ENCODE data around the gene ARID3A.

ARID3A gene

DNA sequence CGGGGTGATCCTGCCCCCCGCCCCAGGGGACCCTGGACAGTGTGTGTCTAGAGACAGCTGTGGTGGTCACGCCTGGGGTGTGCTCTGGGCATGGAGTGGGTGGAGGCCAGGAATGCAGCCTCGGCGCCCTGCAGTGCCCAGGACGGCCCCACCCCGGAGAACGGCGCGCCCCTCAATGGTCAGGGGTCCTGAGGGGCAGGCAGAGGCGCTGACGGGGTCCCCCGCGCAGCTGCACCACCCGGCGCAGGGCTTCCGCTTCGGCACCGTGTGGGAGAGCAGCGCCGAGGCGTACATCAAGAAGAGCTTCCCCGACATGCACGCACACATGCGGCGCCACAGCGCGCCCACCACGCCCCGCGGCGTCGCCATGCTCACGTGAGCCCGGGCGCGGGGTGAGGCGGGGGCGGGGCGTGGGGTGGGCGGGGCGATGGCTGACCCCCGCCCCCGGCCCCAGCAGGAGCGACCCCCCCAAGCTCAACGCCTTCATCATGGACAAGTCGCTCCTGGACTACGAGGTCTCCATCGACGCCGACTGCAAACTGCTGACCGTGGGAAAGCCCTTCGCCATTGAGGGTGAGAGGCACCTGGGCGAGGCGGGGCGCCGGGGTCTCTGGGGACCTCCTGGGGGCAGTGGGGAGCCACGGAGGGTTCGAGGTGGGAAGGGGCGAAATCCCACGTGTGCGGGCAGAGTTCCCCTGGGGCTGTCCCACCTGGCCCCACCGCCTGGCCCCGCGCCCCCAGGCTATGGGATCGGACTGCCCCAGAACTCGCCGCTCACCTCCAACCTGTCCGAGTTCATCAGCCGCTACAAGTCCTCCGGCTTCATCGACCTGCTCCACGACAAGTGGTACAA, 81.8 kb downstream of the ARID3A start:
- no peak for DNase-seq

DNA sequence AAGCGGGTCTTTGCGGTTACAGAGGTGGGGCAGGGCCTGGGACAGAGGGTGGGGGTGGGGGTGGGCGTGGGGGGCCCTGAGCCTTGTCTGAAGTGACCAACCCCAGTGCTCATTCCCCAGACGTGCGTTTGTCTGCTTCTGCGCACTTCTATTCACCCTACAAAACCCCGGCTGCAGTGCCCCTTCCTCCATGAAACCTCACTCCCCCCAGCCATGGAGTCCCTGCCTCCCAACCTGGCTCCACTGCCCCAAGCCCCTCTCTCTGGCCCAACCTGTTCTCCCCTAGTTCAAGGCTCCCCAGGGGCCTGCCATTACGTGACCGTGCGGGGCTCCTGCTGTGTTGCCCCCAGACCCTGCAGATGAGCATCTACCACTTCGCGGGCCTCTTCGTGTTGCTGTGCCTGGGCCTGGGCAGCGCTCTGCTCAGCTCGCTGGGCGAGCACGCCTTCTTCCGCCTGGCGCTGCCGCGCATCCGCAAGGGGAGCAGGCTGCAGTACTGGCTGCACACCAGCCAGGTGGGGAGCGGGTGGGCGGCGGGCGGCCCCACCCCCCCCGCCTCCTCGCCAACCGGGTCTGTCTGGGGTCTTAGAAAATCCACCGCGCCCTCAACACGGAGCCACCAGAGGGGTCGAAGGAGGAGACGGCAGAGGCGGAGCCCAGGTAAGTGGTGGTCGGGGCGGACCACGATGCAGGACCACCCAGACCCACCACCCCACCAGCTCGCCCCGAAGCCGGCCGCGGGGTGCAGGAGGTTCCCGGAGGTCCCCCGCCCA, 82.6 kb downstream of the ARID3A start:
- no peak for DNase-seq

DNA sequence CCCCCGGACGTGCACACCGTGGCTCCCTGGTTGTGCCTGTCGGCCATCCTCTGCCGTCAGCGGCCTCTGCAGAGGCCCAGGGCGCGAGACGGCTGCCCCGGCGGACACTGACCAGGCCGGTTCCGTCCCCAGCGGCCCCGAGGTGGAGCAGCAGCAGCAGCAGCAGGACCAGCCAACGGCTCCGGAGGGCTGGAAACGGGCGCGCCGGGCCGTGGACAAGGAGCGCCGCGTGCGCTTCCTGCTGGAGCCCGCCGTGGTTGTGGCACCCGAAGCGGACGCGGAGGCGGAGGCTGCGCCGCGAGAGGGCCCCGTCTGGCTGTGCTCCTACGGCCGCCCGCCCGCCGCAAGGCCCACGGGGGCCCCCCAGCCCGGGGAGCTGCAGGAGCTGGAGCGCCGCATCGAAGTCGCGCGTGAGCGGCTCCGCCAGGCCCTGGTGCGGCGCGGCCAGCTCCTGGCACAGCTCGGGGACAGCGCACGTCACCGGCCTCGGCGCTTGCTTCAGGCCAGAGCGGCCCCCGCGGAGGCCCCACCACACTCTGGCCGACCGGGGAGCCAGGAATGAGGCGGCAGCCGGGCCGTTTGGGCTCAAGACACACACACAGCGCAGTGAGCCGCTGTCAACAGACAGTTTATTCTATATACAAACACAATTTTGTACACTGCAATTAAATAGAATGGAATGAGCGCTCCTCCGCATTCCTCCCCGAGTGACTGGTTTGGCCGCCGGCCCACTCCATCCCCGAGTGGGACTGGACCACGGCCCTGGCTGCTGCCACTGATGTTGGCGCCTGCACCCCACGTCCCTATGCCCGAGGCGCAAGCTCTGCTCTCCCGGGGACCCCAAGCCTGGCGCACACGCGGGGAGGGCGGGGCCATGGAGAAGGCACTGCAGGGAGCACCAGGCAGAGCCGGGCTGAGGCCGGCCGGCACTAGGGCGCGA, 83.5 kb downstream of the ARID3A start:
- no peak for DNase-seq

DNA sequence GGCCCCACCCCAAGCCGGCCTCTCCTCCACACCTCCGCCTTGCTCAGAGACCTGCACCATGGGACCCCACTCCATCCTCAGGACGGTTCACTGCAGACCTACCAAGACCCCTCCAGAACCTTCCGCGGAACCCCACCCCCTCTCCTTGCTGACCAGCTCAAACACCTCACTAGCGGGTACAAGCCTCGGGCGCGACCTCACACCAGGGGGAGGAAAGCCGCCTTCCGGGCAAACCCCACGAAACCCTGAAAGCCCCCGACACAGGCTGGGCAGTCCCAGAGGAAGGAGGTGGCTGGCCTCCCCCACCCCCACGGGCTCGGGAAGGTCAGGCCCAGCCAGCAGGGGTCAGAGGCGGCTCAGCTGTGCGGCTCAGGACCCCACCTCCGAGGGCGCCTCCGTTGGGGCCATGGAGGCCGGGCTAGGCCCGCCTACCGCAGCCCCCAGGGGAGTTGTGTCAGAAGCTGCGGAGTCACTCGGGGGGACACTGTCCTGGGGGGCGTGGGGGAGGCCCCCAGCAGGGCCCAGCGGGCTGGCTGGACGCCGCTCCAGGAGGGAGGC, 84.2 kb downstream of the ARID3A start:
- DNase-seq, result no peak

DNA sequence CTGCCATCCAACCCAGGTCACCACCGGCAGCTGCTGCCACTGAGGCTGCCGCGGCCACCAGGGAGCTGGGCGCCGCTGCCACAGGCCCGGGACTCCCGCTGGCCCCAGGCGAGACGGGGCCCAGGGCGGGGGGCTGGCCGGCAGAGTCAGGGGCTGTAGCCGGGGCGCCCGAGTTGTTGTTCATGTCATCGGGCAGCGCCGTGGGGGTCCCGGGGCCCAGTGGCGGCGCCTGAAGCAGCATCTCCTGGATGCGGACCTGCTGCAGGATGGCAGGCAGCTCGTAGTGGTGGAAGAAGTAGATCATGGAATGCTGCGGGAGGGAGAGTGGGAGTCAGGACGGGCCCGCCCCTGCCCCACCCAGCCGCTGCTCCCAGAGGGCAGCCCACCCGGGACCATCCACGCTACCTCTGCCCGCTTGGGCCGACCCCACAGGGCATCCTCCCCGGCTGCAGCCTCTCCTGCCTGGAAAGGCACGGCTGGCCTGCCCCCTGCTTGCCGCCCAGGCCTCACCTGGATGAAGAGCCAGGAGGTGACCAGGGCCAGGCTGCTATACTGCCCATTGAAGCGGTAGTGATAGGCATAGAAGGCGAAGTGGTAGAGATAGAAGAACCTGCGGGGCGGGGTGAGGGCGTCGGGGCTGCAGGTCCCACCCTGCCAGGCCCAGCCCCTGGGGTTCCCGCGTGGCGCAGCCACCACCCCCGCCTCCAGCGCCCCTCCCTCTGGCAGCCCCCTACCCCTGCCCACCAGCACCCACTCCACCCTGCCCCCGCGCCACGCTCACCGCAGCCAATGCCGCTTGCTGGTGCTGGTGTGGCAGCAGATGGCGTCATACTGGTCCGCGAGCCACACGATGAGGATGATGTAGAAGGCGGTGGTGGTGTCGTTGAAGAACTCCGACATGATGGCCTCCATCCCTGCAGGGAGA, 85.0 kb downstream of the ARID3A start:
- no peak for DNase-seq

DNA sequence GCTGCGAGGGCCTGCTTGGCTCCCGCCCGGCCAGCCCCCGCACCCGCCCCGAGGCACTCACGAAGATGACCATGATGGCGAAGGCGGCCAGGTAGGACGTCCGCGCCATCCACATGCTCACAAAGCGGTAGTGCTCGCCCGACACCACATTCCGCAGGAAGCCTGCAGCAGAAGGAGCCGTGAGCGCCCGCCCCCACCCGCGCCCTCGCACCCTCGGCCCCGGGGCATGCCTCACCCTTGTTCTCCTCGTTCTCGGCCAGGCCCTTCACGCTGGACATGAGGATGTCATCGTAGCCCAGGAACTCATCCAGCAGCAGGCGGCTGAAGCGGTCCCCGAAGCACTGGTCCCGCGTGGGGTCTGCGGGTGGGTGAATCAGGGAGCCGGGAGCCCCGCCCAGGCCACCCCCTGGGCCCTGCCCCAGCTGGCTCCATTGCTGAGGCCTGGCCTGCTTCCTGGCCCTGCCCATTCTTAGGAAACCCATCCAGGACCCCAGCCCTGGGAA, 86.0 kb downstream of the ARID3A start:
- DNase-seq, result no peak

DNA sequence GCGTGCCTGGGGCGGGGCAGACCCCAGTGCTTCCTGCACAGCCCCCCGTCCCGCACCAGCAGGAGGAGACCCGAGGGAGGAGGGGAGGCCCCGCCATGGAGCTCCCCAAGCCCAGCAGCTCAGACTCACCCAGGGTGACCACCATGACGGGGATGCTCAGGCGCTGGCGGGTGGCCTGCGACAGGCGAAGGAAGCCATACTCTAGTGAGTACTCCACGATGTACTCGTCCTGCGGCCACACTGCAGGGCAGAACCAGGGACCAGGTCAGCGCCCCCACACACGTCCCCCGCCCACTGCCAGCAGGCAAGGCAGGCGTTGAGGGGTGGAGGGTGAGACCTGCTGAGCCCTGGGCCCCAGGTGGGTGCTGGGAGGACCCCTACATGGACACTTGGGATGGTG, 86.5 kb downstream of the ARID3A start:
- no peak for DNase-seq

DNA sequence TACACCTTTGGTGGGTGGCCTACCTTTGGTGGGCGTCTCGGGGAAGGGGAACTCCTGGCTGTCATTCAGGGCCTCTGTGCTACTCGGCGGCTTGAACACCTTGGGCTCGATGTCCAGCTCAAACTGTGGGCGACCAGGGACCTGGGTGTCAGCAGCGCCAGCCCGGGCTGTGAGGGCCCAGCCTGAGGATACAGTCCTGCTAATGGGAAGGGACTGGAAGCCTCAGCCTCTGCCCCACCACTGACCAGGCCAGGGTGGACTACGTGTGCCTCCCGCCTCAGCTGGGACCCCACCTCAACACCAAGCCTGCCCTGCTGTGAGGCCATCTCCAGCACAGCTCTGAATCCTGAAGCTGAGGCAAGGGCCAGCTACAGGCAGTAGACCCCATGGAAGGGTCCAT, 87.4 kb downstream of the ARID3A start:
- DNase-seq, result no peak

DNA sequence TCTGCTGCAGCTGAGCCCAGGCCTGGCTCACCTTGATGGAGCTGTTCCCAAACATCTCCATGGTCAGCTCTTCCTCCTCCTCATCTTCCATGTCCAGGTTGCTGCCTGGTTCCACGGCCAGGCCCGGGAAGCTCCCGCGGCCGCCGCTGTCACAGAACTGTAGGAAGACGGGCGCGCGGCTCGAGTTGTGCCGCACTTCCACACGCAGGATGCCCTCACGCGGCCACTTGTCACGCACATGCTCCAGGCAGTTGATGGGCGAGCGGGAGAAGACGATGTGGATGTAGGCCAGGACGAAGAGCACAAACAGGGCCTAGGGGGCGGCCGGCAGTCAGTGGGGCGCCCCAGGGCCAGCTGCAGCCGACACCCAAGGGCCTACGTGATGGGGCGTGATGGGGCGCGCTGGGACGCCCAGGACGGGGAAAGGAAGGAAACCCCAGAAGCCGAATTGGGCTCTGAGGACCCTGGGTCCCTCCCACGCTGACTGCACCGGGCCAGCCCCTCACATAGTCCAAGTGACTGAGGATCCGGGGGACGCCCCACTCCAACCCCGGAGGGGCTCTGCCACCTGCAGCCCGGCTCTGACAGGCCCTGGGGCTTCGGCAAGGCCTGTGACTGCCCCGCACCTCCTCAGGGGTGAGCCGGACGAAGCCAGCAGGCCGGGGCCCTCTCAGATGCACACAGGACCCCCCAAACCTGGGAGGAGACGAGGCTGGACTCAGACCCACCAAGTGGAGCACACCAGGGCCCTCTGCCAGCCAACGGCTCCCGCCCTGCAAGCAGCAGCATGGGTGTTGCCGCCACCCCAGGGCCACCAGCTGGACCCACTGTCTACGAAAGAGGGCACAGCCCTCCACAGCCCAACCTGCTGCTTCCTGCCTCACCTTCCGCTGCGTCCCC, 88.6 kb downstream of the ARID3A start:
- no peak for DNase-seq

DNA sequence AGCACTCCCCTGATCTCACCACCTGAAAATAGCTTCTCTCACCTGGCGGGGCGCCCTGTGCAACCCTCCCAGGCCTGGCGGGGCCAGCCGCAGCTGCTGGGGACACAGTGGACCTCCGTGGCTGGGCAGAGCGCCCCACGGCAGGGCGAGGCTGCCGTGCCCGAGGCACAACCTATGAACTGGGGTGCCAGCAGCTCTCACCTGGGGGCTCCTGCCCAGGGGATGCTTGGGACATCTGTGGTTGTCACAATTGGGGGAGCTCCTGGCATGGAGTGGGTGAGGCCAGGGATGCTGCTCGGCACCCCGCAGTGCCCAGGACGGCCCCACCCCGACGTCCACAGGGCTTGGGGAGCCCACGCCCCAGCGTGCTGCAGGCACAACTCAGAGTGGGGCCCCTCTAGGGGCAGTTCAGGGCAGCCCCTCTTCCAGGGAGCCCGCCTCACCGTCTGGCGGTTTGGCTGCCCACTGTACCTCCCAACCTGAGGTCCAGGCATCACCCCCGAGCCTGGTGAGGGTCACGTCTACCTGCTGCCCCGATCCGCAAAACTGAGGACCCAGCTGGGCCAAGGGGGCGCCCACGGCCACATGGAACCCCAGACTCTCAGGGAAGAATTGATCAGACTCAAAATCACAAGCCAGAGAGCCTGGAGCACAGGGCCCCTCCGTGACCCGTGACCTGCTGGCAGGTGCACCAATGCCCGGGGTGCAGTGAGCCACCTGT, 89.4 kb downstream of the ARID3A start:
- no peak for DNase-seq

DNA sequence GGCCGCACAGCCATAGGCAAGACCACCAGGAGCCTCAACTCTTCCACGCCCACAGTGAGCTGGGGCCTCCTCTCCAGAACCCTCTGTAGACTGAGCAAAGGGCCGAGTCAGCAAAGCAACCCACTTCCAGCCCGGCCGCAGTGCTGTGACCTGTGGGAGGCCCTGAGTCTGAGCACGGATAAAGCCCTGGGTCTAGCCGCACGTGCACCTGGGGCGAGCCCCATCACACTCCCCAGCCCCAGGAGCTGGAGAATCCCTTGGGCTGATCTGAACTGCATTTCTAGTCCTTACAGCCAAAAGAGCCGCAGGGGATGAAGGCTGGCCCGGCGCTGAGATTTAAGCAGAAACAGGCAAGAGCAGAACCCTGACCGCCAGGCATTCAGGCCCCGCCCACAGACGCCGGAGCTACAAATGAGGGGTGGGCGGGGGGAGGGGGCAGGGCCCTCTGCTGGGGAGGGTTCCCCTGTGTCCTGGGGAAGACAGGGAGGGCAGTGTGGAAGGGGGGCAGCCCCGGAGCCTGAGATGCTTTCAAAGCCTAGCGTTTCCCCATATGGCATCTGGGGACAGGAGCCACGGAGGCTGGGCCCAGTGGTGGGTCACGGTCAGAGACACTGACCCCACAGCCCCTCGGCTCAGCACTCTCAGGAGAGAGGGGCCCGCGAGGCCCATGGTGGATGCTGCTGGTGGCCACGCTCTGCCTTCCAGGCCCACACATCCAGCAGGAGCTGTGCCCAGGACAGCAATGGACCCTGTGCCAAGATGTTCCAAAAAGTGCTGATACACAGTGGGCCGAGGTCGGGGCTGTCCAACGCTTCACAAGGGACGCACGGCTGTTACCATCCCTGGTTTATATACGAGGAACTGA, 90.2 kb downstream of the ARID3A start:
- no peak for DNase-seq

DNA sequence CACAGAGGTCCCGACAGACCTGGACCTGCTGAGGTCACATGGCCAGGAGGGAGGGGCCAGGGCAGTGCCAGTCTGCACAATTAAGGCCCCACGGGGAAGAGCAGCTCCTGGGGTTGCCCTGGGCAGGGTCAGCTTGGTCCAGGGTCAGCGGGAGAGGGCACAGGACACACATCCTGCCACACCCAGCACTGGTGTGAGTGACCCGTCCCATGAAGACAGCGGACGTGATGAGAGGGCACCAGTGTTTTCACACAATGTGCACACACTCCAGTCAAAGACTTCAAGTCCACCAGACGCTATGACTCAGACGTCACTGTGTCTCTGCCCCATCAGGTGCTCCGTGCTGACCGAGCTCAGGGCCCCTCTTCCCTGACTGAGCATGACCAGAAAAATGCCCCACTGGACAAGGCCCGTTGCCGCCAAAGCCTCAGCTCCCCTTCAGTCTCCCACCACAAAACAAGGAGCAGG, 90.8 kb downstream of the ARID3A start:
- DNase-seq, result no peak

DNA sequence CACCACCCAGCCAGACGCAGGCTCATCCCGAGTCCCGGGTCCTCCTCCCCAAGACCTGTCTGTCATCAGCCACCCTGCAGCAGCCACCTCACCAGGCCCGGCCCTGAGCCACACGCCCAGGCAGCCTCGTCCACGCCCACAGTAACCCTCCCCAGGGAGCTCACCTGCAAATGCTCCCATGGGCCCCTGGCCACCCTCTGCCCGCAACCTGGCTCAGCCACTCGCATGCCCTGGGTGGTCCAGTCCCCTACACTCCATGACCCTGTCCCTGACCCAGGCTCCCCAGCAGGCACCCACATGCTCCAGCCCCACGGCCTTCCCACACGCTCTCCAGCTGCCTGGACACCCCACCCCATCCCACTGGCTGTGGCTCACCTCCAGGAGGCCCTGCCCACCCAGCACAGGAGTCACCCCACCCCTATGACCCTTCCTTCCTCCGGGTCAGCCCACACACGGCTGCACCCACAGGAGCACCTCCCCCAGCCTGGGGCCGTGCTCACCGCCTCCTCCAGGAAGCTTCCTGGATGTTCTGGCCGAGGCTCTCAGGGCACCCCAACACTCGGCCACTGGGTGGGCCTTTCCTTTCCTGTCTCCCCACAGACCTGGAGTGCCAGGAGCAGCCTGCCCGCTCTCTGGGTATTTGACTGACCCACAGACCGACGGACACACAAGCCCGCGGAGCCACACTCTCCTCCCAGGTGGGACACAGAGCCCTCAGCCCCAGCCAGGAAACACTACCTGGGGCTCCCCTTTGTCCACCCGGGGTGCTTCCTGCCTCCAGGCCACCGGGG, 91.5 kb downstream of the ARID3A start:
- no peak for DNase-seq

DNA sequence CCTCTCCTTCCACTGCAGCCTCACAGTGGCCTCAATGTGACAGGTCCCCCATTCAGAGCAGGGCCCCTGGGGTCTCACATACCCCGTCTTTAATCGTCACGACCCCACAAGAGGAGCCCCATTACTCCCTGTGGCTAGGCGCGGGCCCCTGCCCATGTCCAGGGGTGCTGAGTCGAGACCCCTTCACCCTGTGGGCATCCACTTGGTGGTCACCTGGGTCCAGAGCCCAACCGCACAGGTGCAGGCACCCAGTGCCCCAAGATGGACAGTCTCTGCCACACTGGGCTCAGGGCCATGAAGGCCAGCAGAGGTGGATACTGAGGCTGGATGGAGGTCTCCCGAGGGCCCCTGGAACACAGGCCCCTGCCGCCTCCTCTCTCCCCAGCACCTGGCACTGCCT, 92.1 kb downstream of the ARID3A start:
- no peak for DNase-seq

DNA sequence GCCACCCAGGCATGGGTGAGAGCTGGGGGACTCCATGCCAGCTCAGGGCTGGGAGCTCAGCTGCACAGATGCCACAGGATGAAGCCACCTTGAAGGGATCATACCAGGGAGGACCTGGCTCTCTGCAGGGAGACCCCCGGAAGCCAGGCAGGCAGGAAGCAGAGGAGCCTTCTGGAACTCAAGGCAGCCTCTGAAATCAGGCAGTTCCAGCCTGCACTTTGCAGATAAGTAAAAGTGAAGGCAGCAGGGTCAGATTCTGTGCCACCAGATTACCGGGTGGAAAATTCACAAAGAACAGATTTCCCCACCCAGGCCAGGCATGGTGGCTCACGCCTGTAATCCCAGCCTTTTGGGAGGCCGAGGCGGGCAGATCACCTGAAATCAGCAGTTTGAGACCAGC, 92.6 kb downstream of the ARID3A start:
- DNase-seq, result no peak

DNA sequence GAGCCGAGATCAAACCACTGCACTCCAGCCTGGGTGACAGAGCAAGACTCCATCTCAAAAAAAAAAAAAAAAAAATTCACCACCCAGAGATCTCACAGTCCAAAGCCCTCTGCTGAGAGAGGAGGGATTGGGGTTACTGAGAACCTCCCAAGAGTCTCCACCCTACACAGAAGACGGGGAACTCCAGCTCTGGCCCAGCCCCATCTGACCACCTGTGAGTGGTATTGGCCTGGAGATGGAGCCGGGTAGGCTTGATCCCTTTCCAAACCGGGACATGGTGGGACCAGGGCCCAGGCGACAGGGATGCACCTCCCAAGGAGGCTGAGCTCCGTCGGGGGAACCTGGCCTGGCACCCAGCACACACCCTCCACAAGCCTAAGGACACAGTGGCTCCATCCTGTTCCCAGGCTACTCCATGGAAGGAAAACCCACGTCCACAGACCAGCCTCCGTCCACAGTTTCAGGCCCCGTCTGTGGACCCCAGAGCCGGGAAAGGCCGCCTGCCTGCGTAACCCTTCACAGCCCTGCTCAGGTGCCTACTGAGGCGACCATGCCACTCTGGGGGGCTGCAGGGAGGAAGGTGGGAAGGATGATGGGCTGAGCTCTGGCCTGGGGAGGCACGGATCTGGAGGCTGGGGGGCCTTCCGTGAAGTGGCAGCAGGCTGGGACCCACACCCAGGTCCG, 93.2 kb downstream of the ARID3A start:
- DNase-seq, result no peak

DNA sequence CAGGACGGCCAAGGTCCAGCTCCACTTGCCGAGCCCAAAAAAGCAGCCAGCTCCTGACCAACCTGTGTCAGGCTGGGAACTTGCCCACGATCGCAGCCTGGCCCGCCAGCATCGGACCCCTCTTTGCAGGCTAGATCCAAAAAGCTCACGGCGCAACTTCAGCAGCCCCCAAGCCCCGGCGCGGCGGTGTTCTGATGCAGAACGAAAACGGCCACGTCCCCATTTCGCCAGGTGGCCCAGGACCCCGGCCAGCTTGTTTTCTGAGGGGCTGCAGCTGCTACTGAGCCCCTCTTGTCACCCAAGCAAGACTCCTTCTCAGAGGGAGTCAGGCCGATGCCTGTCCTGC, 93.8 kb downstream of the ARID3A start:
- DNase-seq, result no peak

All from CD4-positive, alpha-beta T cell treated with Interleukin-12 subunit alpha and Interleukin-12 subunit beta, for 1 hour (primary cell).